ENCODE measurements around the gene KRT84.

The KRT84 gene

GRCh38 chr12:52389313-52390207 is 4.1 kb upstream of the KRT84 start:
- no peaks in the 10 kb centered on the region for H3K4me1 ChIP-seq (ENCODE audit: control insufficient read depth, insufficient read depth, low read length)
- ChIA-PET CTCF (interaction anchor here (0.7 to 2.8 kb wide), 4 partner anchors 9 to 496 kb away, joined by 3 to 19 read pairs (median 8); no protein-coding TSS in a partner anchor), POLR2A (no interaction called here)
- H3K27ac ChIP-seq (ENCODE audit: extremely low read depth, low read depth, low read length): no peak overlapping the region
- H3K36me3 ChIP-seq (ENCODE audit: control insufficient read depth in 2 of 2, insufficient read depth in 1 of 2, low read length in 2 of 2): no peaks in the 10 kb centered on the region
- no peak overlapping the region for H3K4me3 ChIP-seq (ENCODE audit: low read depth, low read length)
- TF ChIP-seq ZNF48 (tag by site-specific recombination; IDR thresholded peaks at IDR 0.05) (no peak), ZFHX2 (tag by site-specific recombination; conservative IDR thresholded peaks at IDR 0.05) (peak; percentile 62), ZNF645 (tag by site-specific recombination; IDR thresholded peaks at IDR 0.05) (no peak), ZNF549 (tag by site-specific recombination; IDR thresholded peaks at IDR 0.05) (no peak), ZNF138 (tag by site-specific recombination; IDR thresholded peaks at IDR 0.05; ENCODE audit: borderline replicate concordance) (no peak), ZNF677 (tag by site-specific recombination; IDR thresholded peaks at IDR 0.05) (no peak), ZNF555 (tag by site-specific recombination; conservative IDR thresholded peaks at IDR 0.05) (no peak), ZEB2 (tag by site-specific recombination; IDR thresholded peaks at IDR 0.05) (no peak), ZNF274 (IDR thresholded peaks at IDR 0.05; ENCODE audit: low read length) (no peak), ZNF274 (tag by site-specific recombination; IDR thresholded peaks at IDR 0.05; ENCODE audit: borderline replicate concordance) (no peak), ZNF670 (tag by site-specific recombination; IDR thresholded peaks at IDR 0.05; ENCODE audit: low read depth) (no peak), TCF7L2 (IDR thresholded peaks at IDR 0.05; ENCODE audit: borderline replicate concordance, low read depth, low read length) (no peak), PRDM1 (tag by site-specific recombination; IDR thresholded peaks at IDR 0.05) (no peak), ZNF449 (tag by site-specific recombination; IDR thresholded peaks at IDR 0.05) (peak; percentile 26; the same call in 1 of the 2 replicates), ZFP41 (tag by site-specific recombination; IDR thresholded peaks at IDR 0.05; ENCODE audit: borderline replicate concordance) (no peak), ZNF639 (tag by site-specific recombination; IDR thresholded peaks at IDR 0.05) (no peak), ZBTB1 (tag by site-specific recombination; IDR thresholded peaks at IDR 0.05) (no peak), OVOL3 (tag by site-specific recombination; IDR thresholded peaks at IDR 0.05) (no peak), ZNF423 (tag by site-specific recombination; IDR thresholded peaks at IDR 0.05) (no peak), ZNF548 (tag by site-specific recombination; IDR thresholded peaks at IDR 0.05) (no peak), ZNF777 (tag by site-specific recombination; IDR thresholded peaks at IDR 0.05; ENCODE audit: borderline replicate concordance) (no peak), ZNF155 (tag by site-specific recombination; IDR thresholded peaks at IDR 0.05) (no peak), ZNF221 (tag by site-specific recombination; IDR thresholded peaks at IDR 0.05; ENCODE audit: borderline replicate concordance) (no peak), EGR2 (tag by site-specific recombination; IDR thresholded peaks at IDR 0.05; ENCODE audit: low read depth) (peak; percentile 62; the same call in 1 of the 2 replicates)
- H3K9me3 ChIP-seq (ENCODE audit: control insufficient read depth, insufficient read depth, low read depth, low read length): no peaks in the 10 kb centered on the region

All from HEK293 (cell line).